ENCODE results near the gene SCNM1.

The SCNM1 gene

GRCh38 chr1:151134991-151135390, 31.0 kb upstream of the SCNM1 start:
- Histone ChIP-seq H3K4me1 (ENCODE audit: control insufficient read depth in 5 of 5, insufficient read depth in 5 of 5, low read length in 5 of 5) (peaks cover 0 to 21% (median 19%) of the 10 kb centered on the region in 5 donors), H3K27me3 (ENCODE audit: control insufficient read depth in 5 of 5, insufficient read depth in 4 of 5, low read length in 5 of 5) (no peaks in the 10 kb centered on the region), H3K4me3 (ENCODE audit: low read depth in 1 of 5, low read length in 5 of 5) (no peak overlapping the region), H3K9me3 (ENCODE audit: control insufficient read depth in 5 of 5, low read length in 5 of 5) (no peaks in the 10 kb centered on the region), H3K27ac (ENCODE audit: low read depth, low read length) (no peak overlapping the region), H3K9ac (ENCODE audit: low read length in 5 of 5) (no peak overlapping the region), H3K36me3 (ENCODE audit: control insufficient read depth in 5 of 5, insufficient read depth in 5 of 5, low read length in 5 of 5) (peaks cover 0 to 61% (median 40%) of the 10 kb centered on the region in 5 donors)

GRCh38 chr1:151135433-151136385, 30.2 kb upstream of the SCNM1 start:
- Histone ChIP-seq H3K4me1 (ENCODE audit: control insufficient read depth in 5 of 5, insufficient read depth in 5 of 5, low read length in 5 of 5) (peaks cover 0 to 18% (median 15%) of the 10 kb centered on the region in 5 donors), H3K4me3 (ENCODE audit: low read depth in 1 of 5, low read length in 5 of 5) (no peak overlapping the region), H3K27ac (ENCODE audit: low read depth, low read length) (no peak overlapping the region), H3K9me3 (ENCODE audit: control insufficient read depth in 5 of 5, low read length in 5 of 5) (no peaks in the 10 kb centered on the region), H3K36me3 (ENCODE audit: control insufficient read depth in 5 of 5, insufficient read depth in 5 of 5, low read length in 5 of 5) (peaks cover 0 to 65% (median 44%) of the 10 kb centered on the region in 5 donors), H3K27me3 (ENCODE audit: control insufficient read depth in 5 of 5, insufficient read depth in 4 of 5, low read length in 5 of 5) (no peaks in the 10 kb centered on the region), H3K9ac (ENCODE audit: low read length in 5 of 5) (no peak overlapping the region)

- H3K36me3 ChIP-seq (ENCODE audit: control insufficient read depth in 5 of 5, insufficient read depth in 5 of 5, low read length in 5 of 5) = peaks cover 0 to 68% (median 44%) of the 10 kb centered on the region in 5 donors
Measured at GRCh38 chr1:151137789-151138188, 28.2 kb upstream of the SCNM1 start.

GRCh38 chr1:151142411-151143056, 23.4 kb upstream of the SCNM1 start:
- H3K27me3 ChIP-seq (ENCODE audit: control insufficient read depth in 5 of 5, insufficient read depth in 4 of 5, low read length in 5 of 5) = no peaks in the 10 kb centered on the region
- no peak overlapping the region for H3K4me3 ChIP-seq (ENCODE audit: low read depth in 1 of 5, low read length in 5 of 5)
- peaks cover 3 to 42% (median 30%) of the 10 kb centered on the region in 5 donors for H3K4me1 ChIP-seq (ENCODE audit: control insufficient read depth in 5 of 5, insufficient read depth in 5 of 5, low read length in 5 of 5)
- no peak overlapping the region for H3K27ac ChIP-seq (ENCODE audit: low read depth, low read length)
- H3K9ac ChIP-seq (ENCODE audit: low read length in 5 of 5) = no peak overlapping the region
- no peaks in the 10 kb centered on the region for H3K9me3 ChIP-seq (ENCODE audit: control insufficient read depth in 5 of 5, low read length in 5 of 5)
- peaks cover 0 to 29% (median 15%) of the 10 kb centered on the region in 5 donors for H3K36me3 ChIP-seq (ENCODE audit: control insufficient read depth in 5 of 5, insufficient read depth in 5 of 5, low read length in 5 of 5)

More at GRCh38 chr1:151137789-151138188, 28.2 kb upstream of the SCNM1 start:
- Histone ChIP-seq H3K27ac (ENCODE audit: low read depth, low read length) (no peak overlapping the region), H3K27me3 (ENCODE audit: control insufficient read depth in 5 of 5, insufficient read depth in 4 of 5, low read length in 5 of 5) (no peaks in the 10 kb centered on the region), H3K4me1 (ENCODE audit: control insufficient read depth in 5 of 5, insufficient read depth in 5 of 5, low read length in 5 of 5) (no peaks in the 10 kb centered on the region), H3K9ac (ENCODE audit: low read length in 5 of 5) (no peak overlapping the region), H3K9me3 (ENCODE audit: control insufficient read depth in 5 of 5, low read length in 5 of 5) (no peaks in the 10 kb centered on the region), H3K4me3 (ENCODE audit: low read depth in 1 of 5, low read length in 5 of 5) (no peak overlapping the region)

GRCh38 chr1:151143057-151143435, 22.9 kb upstream of the SCNM1 start:
- H3K36me3 ChIP-seq (ENCODE audit: control insufficient read depth in 5 of 5, insufficient read depth in 5 of 5, low read length in 5 of 5) = peaks cover 0 to 24% (median 15%) of the 10 kb centered on the region in 5 donors
- H3K4me1 ChIP-seq (ENCODE audit: control insufficient read depth in 5 of 5, insufficient read depth in 5 of 5, low read length in 5 of 5) = peaks cover 3 to 42% (median 30%) of the 10 kb centered on the region in 5 donors
- H3K27ac ChIP-seq (ENCODE audit: low read depth, low read length) = no peak overlapping the region
- no peak overlapping the region for H3K4me3 ChIP-seq (ENCODE audit: low read depth in 1 of 5, low read length in 5 of 5)
- H3K9me3 ChIP-seq (ENCODE audit: control insufficient read depth in 5 of 5, low read length in 5 of 5) = no peaks in the 10 kb centered on the region
- no peaks in the 10 kb centered on the region for H3K27me3 ChIP-seq (ENCODE audit: control insufficient read depth in 5 of 5, insufficient read depth in 4 of 5, low read length in 5 of 5)
- H3K9ac ChIP-seq (ENCODE audit: low read length in 5 of 5) = no peak overlapping the region

- Histone ChIP-seq H3K27ac (ENCODE audit: low read depth, low read length) (peak overlapping the region; percentile 51), H3K9ac (ENCODE audit: low read length in 5 of 5) (peak overlapping the region in 1 of 5 donors; percentile 79)
Measured at GRCh38 chr1:151143986-151144385, 22.0 kb upstream of the SCNM1 start.

GRCh38 chr1:151144474-151145303, 21.3 kb upstream of the SCNM1 start:
- Histone ChIP-seq H3K27ac (ENCODE audit: low read depth, low read length) (peak overlapping the region; percentile 51), H3K27me3 (ENCODE audit: control insufficient read depth in 5 of 5, insufficient read depth in 4 of 5, low read length in 5 of 5) (no peaks in the 10 kb centered on the region), H3K9ac (ENCODE audit: low read length in 5 of 5) (peak overlapping the region in 2 of 5 donors; percentile 61 to 79), H3K36me3 (ENCODE audit: control insufficient read depth in 5 of 5, insufficient read depth in 5 of 5, low read length in 5 of 5) (peaks cover 0 to 10% (median 7%) of the 10 kb centered on the region in 5 donors), H3K4me1 (ENCODE audit: control insufficient read depth in 5 of 5, insufficient read depth in 5 of 5, low read length in 5 of 5) (peaks cover 3 to 42% (median 30%) of the 10 kb centered on the region in 5 donors), H3K4me3 (ENCODE audit: low read depth in 1 of 5, low read length in 5 of 5) (peak overlapping the region in 4 of 5 donors; percentile 48 to 90 (median 85)), H3K9me3 (ENCODE audit: control insufficient read depth in 5 of 5, low read length in 5 of 5) (no peaks in the 10 kb centered on the region)

More at GRCh38 chr1:151143986-151144385, 22.0 kb upstream of the SCNM1 start:
- Histone ChIP-seq H3K4me3 (ENCODE audit: low read depth in 1 of 5, low read length in 5 of 5) (peak overlapping the region in 1 of 5 donors; percentile 90), H3K36me3 (ENCODE audit: control insufficient read depth in 5 of 5, insufficient read depth in 5 of 5, low read length in 5 of 5) (peaks cover 0 to 17% (median 14%) of the 10 kb centered on the region in 5 donors), H3K4me1 (ENCODE audit: control insufficient read depth in 5 of 5, insufficient read depth in 5 of 5, low read length in 5 of 5) (peaks cover 3 to 42% (median 30%) of the 10 kb centered on the region in 5 donors), H3K27me3 (ENCODE audit: control insufficient read depth in 5 of 5, insufficient read depth in 4 of 5, low read length in 5 of 5) (no peaks in the 10 kb centered on the region), H3K9me3 (ENCODE audit: control insufficient read depth in 5 of 5, low read length in 5 of 5) (no peaks in the 10 kb centered on the region)

GRCh38 chr1:151145304-151146071, 20.5 kb upstream of the SCNM1 start:
- peaks cover 3 to 43% (median 30%) of the 10 kb centered on the region in 5 donors for H3K4me1 ChIP-seq (ENCODE audit: control insufficient read depth in 5 of 5, insufficient read depth in 5 of 5, low read length in 5 of 5)
- no peak overlapping the region for H3K27ac ChIP-seq (ENCODE audit: low read depth, low read length)
- H3K9ac ChIP-seq (ENCODE audit: low read length in 5 of 5) = peak overlapping the region; percentile 44 to 84 (median 61)
- peaks cover 0 to 2% (median 0%) of the 10 kb centered on the region in 5 donors for H3K36me3 ChIP-seq (ENCODE audit: control insufficient read depth in 5 of 5, insufficient read depth in 5 of 5, low read length in 5 of 5)
- no peaks in the 10 kb centered on the region for H3K27me3 ChIP-seq (ENCODE audit: control insufficient read depth in 5 of 5, insufficient read depth in 4 of 5, low read length in 5 of 5)
- H3K4me3 ChIP-seq (ENCODE audit: low read depth in 1 of 5, low read length in 5 of 5) = peak overlapping the region; percentile 65 to 90 (median 82)
- no peaks in the 10 kb centered on the region for H3K9me3 ChIP-seq (ENCODE audit: control insufficient read depth in 5 of 5, low read length in 5 of 5)

- peak overlapping the region; percentile 65 to 90 (median 82) for H3K4me3 ChIP-seq (ENCODE audit: low read depth in 1 of 5, low read length in 5 of 5)
- H3K9ac ChIP-seq (ENCODE audit: low read length in 5 of 5) = peak overlapping the region in 4 of 5 donors; percentile 9 to 84 (median 70)
- H3K9me3 ChIP-seq (ENCODE audit: control insufficient read depth in 5 of 5, low read length in 5 of 5) = no peaks in the 10 kb centered on the region
- H3K27ac ChIP-seq (ENCODE audit: low read depth, low read length) = no peak overlapping the region
- H3K36me3 ChIP-seq (ENCODE audit: control insufficient read depth in 5 of 5, insufficient read depth in 5 of 5, low read length in 5 of 5) = peaks cover 0 to 2% (median 0%) of the 10 kb centered on the region in 5 donors
- peaks cover 3 to 43% (median 30%) of the 10 kb centered on the region in 5 donors for H3K4me1 ChIP-seq (ENCODE audit: control insufficient read depth in 5 of 5, insufficient read depth in 5 of 5, low read length in 5 of 5)
- H3K27me3 ChIP-seq (ENCODE audit: control insufficient read depth in 5 of 5, insufficient read depth in 4 of 5, low read length in 5 of 5) = no peaks in the 10 kb centered on the region
Measured at GRCh38 chr1:151146072-151146411, 19.9 kb upstream of the SCNM1 start.

All from subcutaneous abdominal adipose tissue (tissue), 5 donors.